GM12878 (cell line): Measurements from ENCODE around the gene EIF4E. TPM values are rescaled to one million over a fixed set of nuclear protein-coding genes. Genes with fewer than 3 reads are reported as not detected.

Experiments
- ATAC-seq: fragments of 200-7000 bp; cut with Tn5 transposase; 3 replicates; pipeline ENCODE4 v1.9.1; 2020; ENCODE audit warnings: mild to moderate bottlenecking, moderate library complexity
- BruUV-seq: library from RNA; stranded (reverse); fragments of 400-500 nt; replicated peaks from 2 replicates; lab custom pipeline; 2021; lab: Mats Ljungman, UMichigan
- CTCF ChIA-PET: fragments of 300-600 bp; sonication (Branson Sonifier 250); formaldehyde crosslinking; extraction: SDS; loops from one replicate; lab custom pipeline; 2021; ENCODE audit warnings: inconsistent platforms; lab: Yijun Ruan, JAX
- POLR2A ChIA-PET: fragments of 350-600 bp; formaldehyde crosslinking; extraction: SDS; loops from one replicate; lab custom pipeline; 2021; ENCODE audit warnings: inconsistent platforms; lab: Charles Lee
- RAD21 ChIA-PET: fragments of 300-600 bp; sonication (Branson Sonifier 250); formaldehyde crosslinking; loops from one replicate; lab custom pipeline; 2023; ENCODE audit warnings: antibody characterized with exemption; ENCODE audit not compliant: unreplicated experiment; lab: Charles Lee
- SMC1A ChIA-PET: fragments of 300-600 bp; sonication (Branson Sonifier 250); formaldehyde crosslinking; loops from one replicate; lab custom pipeline; 2023; ENCODE audit not compliant: unreplicated experiment, uncharacterized antibody; lab: Charles Lee
- DNase-seq: peaks from one replicate; pipeline ENCODE4 v3.0.0-alpha.2; 2011; ENCODE audit warnings: low read depth, low spot score
- FAIRE-seq: peaks from 3 replicates; lab custom pipeline; 2011; peaks lifted over from hg19 to GRCh38; lab: Jason Lieb, UNC
- H2AFZ ChIP-seq: 2 replicates; pipeline ENCODE4 v1.6.0; 2011; ENCODE audit warnings: low read depth, low read length, control low read depth; ENCODE audit not compliant: control insufficient read depth
- H3K27ac ChIP-seq: 2 replicates; pipeline ENCODE4 v1.5.1; 2011; ENCODE audit warnings: control low read depth; ENCODE audit not compliant: control insufficient read depth, insufficient read depth
- H3K27me3 ChIP-seq, 2 experiments: replicated peaks in 1 of 2; 2 replicates each; pipeline versions ENCODE4 v1.6.0 to v1.6.1; 2011; ENCODE audit warnings: low read length in 1 of 2; ENCODE audit not compliant: control insufficient read depth in 2 of 2, insufficient read depth in 2 of 2
- H3K36me3 ChIP-seq, 2 experiments: 2 replicates each; pipeline ENCODE4 v1.5.1; 2011; ENCODE audit warnings: low read length in 1 of 2; ENCODE audit not compliant: control insufficient read depth in 2 of 2, insufficient read depth in 2 of 2
- H3K4me1 ChIP-seq: 2 replicates; pipeline ENCODE4 v1.6.1; 2011; ENCODE audit warnings: mild to moderate bottlenecking, low read length, moderate library complexity, mixed read lengths; ENCODE audit not compliant: control insufficient read depth, insufficient read depth
- H3K4me2 ChIP-seq: 2 replicates; pipeline ENCODE4 v1.6.0; 2011; ENCODE audit warnings: control low read depth; ENCODE audit not compliant: control insufficient read depth, insufficient read depth
- H3K4me3 ChIP-seq: fragments of 200-600 bp; sonication (generic); 2 replicates; pipeline ENCODE4 v1.5.1; 2016
- H3K79me2 ChIP-seq: 2 replicates; pipeline ENCODE4 v1.6.0; 2011; ENCODE audit warnings: low read length; ENCODE audit not compliant: control insufficient read depth, insufficient read depth
- H3K9ac ChIP-seq: 2 replicates; pipeline ENCODE4 v1.8.0; 2011; ENCODE audit warnings: low read length, control low read depth, mixed read lengths; ENCODE audit not compliant: control insufficient read depth, insufficient read depth
- H3K9me3 ChIP-seq: replicated peaks from 3 replicates; pipeline ENCODE4 v1.5.1; 2011; ENCODE audit warnings: mild to moderate bottlenecking, low read length; ENCODE audit not compliant: control insufficient read depth, insufficient read depth
- H4K20me1 ChIP-seq: 2 replicates; pipeline ENCODE4 v1.6.0; 2011; ENCODE audit not compliant: control insufficient read depth, insufficient read depth
- CEBPB ChIP-seq, 2 experiments: fragments of 150-350 bp in 1 of 2; IDR thresholded peaks; 2 replicates each; pipeline ENCODE4 v1.6.1; 2012 to 2014; ENCODE audit warnings: low read depth in 2 of 2, low read length in 2 of 2, borderline replicate concordance in 1 of 2, inconsistent platforms in 1 of 2
- CHD1 ChIP-seq: IDR thresholded peaks from 2 replicates; pipeline ENCODE4 v1.6.1; 2012; ENCODE audit warnings: low read depth, low read length, improper control_type of control experiment
- KDM1A ChIP-seq: fragments of 200-600 bp; sonication (generic); IDR thresholded peaks from 2 replicates; pipeline ENCODE4 v1.6.1; 2016; ENCODE audit warnings: borderline replicate concordance
- RELA ChIP-seq: fragments of 450-650 bp; IDR thresholded peaks from 2 replicates; pipeline ENCODE4 v1.8.0; 2014; ENCODE audit warnings: borderline replicate concordance; ENCODE audit not compliant: partially characterized antibody
- YBX1 ChIP-seq: fragments of 450-650 bp; IDR thresholded peaks from 2 replicates; pipeline ENCODE4 v1.6.1; 2016; ENCODE audit warnings: antibody characterized with exemption
- WGBS: methylation state at CpG from one replicate; pipeline ENCODE4 v1.1.6; 2016; ENCODE audit warnings: low lambda C conversion rate; ENCODE audit not compliant: insufficient replicate concordance, insufficient coverage; ENCODE audit errors: missing lambda C conversion rate; 5-methylcytosine and 5-hydroxymethylcytosine counted together
- in situ Hi-C: fragments of 300-500 bp; cut with MboI; formaldehyde crosslinking; loops from 9 replicates; pipeline ENCODE4 v1.14.3; 2018; ENCODE audit warnings: mixed read lengths
- intact Hi-C: fragments of 100-400 bp; cut with micrococcal nuclease; formaldehyde crosslinking; loops from one replicate; pipeline ENCODE4 v1.14.2; 2022; ENCODE audit not compliant: unreplicated experiment
- polyA plus RNA-seq, 11 experiments: library from polyadenylated mRNA; depleted of rRNA in 4 of 11; unstranded in 6 of 11; stranded (reverse) in 5 of 11; fragments of >200 nt; fragmentation: Nextera tagmentation in 4 of 11; fragmentation: Illumina TruSeq in 1 of 11; extraction: Ambion mirVana in 4 of 11; extraction: Trizol in 1 of 11; gene quantifications; 1 replicate in 1 of 11; 2 replicates in 10 of 11; pipeline versions ENCODE4 v1.2.1 to v1.2.3, GENCODE V29; 2011 to 2016; ENCODE audit warnings: inconsistent platforms in 2 of 11, missing spikeins in 2 of 11, low read depth in 1 of 11
- total RNA-seq, 4 experiments: library from RNA; depleted of rRNA in 3 of 4; stranded (reverse); fragments of >200 nt in 3 of 4; fragmentation: Illumina TruSeq in 1 of 4; extraction: Trizol in 1 of 4; gene quantifications; 2 replicates each; pipeline versions ENCODE4 v1.2.1 to v1.2.3, GENCODE V29; 2013 to 2021
- TF ChIP-seq, protein P1 (sequence below): fragments of 450-650 bp; IDR thresholded peaks from 2 replicates; pipeline ENCODE4 v1.6.1; 2017; ENCODE audit warnings: mild to moderate bottlenecking
- TF ChIP-seq, protein P2 (sequence below): IDR thresholded peaks from 2 replicates; pipeline ENCODE4 v1.6.1; 2012; ENCODE audit warnings: mild to moderate bottlenecking, low read depth, low read length

The EIF4E gene
- total and polyA plus RNA-seq, 10 of the 15 experiments (the other 5 are each of a cell fraction or from before 2014, with no cell fraction given), result 104 to 372 (median 163) TPM

DNA sequence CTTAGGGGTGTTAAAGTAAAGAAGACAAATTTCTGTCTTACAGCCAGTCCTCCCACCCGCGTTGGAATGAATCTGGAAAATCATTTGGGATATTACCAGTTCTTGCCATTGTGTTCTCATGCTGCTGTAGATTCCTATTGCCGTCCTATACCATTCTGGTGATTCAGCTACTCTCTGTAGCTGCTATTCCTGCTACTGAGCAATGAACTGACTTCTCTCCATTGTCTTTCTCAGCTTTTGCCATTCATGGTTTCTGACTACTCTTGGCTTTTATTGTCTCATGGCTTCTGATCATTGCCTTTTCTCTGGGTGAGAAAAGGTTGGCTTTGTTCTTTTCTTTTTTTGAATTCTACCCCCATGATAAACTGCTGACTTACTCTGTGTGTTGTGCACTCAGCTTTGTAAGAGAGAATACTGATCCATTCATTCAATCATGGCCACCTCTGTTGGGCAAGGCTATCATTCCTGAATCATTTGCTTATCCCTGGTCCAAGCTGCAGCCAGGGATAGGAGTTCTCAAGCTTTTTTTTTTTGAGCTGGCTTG, 38.9 kb upstream of the EIF4E start:
- Histone ChIP-seq H3K79me2 (no peaks in the 10 kb centered on the region), H3K9ac (no peak overlapping the region), H4K20me1 (no peaks in the 10 kb centered on the region), H3K4me1 (no peaks in the 10 kb centered on the region), H3K9me3 (no peaks in the 10 kb centered on the region), H3K4me3 (no peak overlapping the region), H3K27ac (no peak overlapping the region), H3K27me3 (no peaks in the 10 kb centered on the region; a peak in 2 of 4 replicates)
- WGBS, result 76% methylated on average over 3 of the region's 3 CpGs
- RAD21 ChIA-PET, result interaction anchor here (1.5 kb wide), 1 partner anchor 27 kb away, joined by 5 read pairs; no protein-coding TSS in a partner anchor
- intact Hi-C loops, result no loop called here
- in situ Hi-C loops, result no loop called here
- POLR2A ChIA-PET, result no interaction called here
- FAIRE-seq (no peak), DNase-seq (no peak), ATAC-seq (no peak)
- SMC1A ChIA-PET, result interaction anchor here (1.1 kb wide), 1 partner anchor 10 kb away, joined by 3 read pairs; no protein-coding TSS in a partner anchor
- no TSS peak for BruUV-seq
- CTCF ChIA-PET, result interaction anchor here (0.7 to 2.1 kb wide), 5 partner anchors 20 to 500 kb away, joined by 3 to 7 read pairs (median 4); no protein-coding TSS in a partner anchor
- no peak for TF ChIP-seq KDM1A
- TF ChIP-seq RELA, result no peak
- no peak for TF ChIP-seq YBX1
- no peak for TF ChIP-seq CEBPB (IDR thresholded peaks at IDR 0.05; ENCODE audit: borderline replicate concordance in 1 of 2, low read depth in 2 of 2, low read length in 2 of 2)
- TF ChIP-seq, protein P1, sequence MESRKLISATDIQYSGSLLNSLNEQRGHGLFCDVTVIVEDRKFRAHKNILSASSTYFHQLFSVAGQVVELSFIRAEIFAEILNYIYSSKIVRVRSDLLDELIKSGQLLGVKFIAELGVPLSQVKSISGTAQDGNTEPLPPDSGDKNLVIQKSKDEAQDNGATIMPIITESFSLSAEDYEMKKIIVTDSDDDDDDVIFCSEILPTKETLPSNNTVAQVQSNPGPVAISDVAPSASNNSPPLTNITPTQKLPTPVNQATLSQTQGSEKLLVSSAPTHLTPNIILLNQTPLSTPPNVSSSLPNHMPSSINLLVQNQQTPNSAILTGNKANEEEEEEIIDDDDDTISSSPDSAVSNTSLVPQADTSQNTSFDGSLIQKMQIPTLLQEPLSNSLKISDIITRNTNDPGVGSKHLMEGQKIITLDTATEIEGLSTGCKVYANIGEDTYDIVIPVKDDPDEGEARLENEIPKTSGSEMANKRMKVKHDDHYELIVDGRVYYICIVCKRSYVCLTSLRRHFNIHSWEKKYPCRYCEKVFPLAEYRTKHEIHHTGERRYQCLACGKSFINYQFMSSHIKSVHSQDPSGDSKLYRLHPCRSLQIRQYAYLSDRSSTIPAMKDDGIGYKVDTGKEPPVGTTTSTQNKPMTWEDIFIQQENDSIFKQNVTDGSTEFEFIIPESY, result no peak
- no peak for TF ChIP-seq CHD1
- TF ChIP-seq, protein P2, sequence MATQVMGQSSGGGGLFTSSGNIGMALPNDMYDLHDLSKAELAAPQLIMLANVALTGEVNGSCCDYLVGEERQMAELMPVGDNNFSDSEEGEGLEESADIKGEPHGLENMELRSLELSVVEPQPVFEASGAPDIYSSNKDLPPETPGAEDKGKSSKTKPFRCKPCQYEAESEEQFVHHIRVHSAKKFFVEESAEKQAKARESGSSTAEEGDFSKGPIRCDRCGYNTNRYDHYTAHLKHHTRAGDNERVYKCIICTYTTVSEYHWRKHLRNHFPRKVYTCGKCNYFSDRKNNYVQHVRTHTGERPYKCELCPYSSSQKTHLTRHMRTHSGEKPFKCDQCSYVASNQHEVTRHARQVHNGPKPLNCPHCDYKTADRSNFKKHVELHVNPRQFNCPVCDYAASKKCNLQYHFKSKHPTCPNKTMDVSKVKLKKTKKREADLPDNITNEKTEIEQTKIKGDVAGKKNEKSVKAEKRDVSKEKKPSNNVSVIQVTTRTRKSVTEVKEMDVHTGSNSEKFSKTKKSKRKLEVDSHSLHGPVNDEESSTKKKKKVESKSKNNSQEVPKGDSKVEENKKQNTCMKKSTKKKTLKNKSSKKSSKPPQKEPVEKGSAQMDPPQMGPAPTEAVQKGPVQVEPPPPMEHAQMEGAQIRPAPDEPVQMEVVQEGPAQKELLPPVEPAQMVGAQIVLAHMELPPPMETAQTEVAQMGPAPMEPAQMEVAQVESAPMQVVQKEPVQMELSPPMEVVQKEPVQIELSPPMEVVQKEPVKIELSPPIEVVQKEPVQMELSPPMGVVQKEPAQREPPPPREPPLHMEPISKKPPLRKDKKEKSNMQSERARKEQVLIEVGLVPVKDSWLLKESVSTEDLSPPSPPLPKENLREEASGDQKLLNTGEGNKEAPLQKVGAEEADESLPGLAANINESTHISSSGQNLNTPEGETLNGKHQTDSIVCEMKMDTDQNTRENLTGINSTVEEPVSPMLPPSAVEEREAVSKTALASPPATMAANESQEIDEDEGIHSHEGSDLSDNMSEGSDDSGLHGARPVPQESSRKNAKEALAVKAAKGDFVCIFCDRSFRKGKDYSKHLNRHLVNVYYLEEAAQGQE, result no peak
- TF ChIP-seq, all 136 proteins: peak for 0
- Histone ChIP-seq H3K4me2 (no peak overlapping the region), H2AFZ (no peak overlapping the region), H3K36me3 (no peaks in the 10 kb centered on the region)
